Right kidney (tissue), 1 donor: Measurements from ENCODE around the gene HIVEP3.

Experiments
- DNase-seq: peaks from one replicate; pipeline ENCODE4 v3.0.0-alpha.2; 2016

Gene HIVEP3

GRCh38 chr1:41754540-41754939 is 164.2 kb downstream of the HIVEP3 start:
- no peak for DNase-seq

GRCh38 chr1:41752514-41753170 is 166.1 kb downstream of the HIVEP3 start:
- no peak for DNase-seq

GRCh38 chr1:41751804-41752513 is 166.8 kb downstream of the HIVEP3 start:
- no peak for DNase-seq

- no peak for DNase-seq
These were observed 168.6 kb downstream of the HIVEP3 start for GRCh38 chr1:41749991-41750745.

- DNase-seq, result no peak
These were observed 173.7 kb downstream of the HIVEP3 start for GRCh38 chr1:41745022-41745421.

- no peak for DNase-seq
These were observed 175.4 kb downstream of the HIVEP3 start for GRCh38 chr1:41743366-41743765.

GRCh38 chr1:41742219-41742618 is 176.5 kb downstream of the HIVEP3 start:
- DNase-seq, result no peak

GRCh38 chr1:41741244-41741643 is 177.5 kb downstream of the HIVEP3 start:
- no peak for DNase-seq

- no peak for DNase-seq
These were observed 178.0 kb downstream of the HIVEP3 start for GRCh38 chr1:41740630-41741239.

- DNase-seq, result no peak
These were observed 178.7 kb downstream of the HIVEP3 start for GRCh38 chr1:41740058-41740457.

GRCh38 chr1:41739061-41739955 is 179.4 kb downstream of the HIVEP3 start:
- DNase-seq, result peak; percentile 55

- DNase-seq, result no peak
These were observed 180.2 kb downstream of the HIVEP3 start for GRCh38 chr1:41738475-41738874.

GRCh38 chr1:41738006-41738405 is 180.7 kb downstream of the HIVEP3 start:
- no peak for DNase-seq

GRCh38 chr1:41735631-41736260 is 183.0 kb downstream of the HIVEP3 start:
- DNase-seq, result peak; percentile 60

GRCh38 chr1:41735139-41735538 is 183.6 kb downstream of the HIVEP3 start:
- no peak for DNase-seq

- DNase-seq, result no peak
These were observed 184.3 kb downstream of the HIVEP3 start for GRCh38 chr1:41734201-41734970.

- DNase-seq, result no peak
These were observed 185.0 kb downstream of the HIVEP3 start for GRCh38 chr1:41733725-41734124.

- DNase-seq, result no peak
These were observed 185.7 kb downstream of the HIVEP3 start for GRCh38 chr1:41733021-41733420.

- no peak for DNase-seq
These were observed 187.1 kb downstream of the HIVEP3 start for GRCh38 chr1:41731516-41732030.

- DNase-seq, result no peak
These were observed 187.9 kb downstream of the HIVEP3 start for GRCh38 chr1:41730806-41731205.
